ENCODE results near the gene GINS2. TPM values are rescaled to one million over a fixed set of nuclear protein-coding genes. Genes with fewer than 3 reads are reported as not detected.

The GINS2 gene
- total RNA-seq, 2 experiments from 2014 or later: 74.3 to 142 TPM

DNA sequence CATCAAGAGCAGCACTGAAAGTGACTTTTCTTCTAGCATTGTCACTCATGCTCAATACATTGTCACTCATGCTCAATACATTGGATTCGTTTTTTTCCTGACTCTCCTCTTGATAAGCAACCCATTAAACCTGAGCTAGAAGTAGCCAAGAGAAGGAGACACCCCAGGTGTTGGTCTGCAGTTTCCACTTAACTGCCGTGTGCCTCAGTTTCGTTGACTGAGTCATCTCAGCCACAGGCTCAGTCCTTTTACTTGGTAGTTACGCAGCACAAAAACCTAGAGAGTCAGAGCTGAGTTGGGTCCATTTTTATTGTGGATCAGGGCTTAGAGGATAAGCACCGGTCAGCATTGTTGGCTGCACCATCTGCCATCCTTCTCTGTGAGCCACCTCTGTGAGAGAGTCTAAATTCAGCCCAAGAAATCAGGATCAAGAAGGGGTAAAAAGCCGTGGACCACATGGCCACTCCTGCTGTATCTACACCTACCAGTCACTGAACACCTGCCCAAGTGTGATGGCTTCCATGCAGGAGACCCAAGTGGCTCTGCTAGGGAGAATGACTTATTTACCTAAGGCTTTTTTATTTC is 11.3 kb downstream of the GINS2 start:
- no peak overlapping the region for H3K27ac ChIP-seq (ENCODE audit: low read depth, low read length, poor library complexity, severe bottlenecking)
- intact Hi-C loops (cut with micrococcal nuclease; ENCODE audit: unreplicated experiment): loop anchor here (5.0 kb wide), 1 partner anchor 40 kb away; no protein-coding TSS in a partner anchor
- H3K4me2 ChIP-seq (ENCODE audit: low read length): no peak overlapping the region
- no peak overlapping the region for H3K4me3 ChIP-seq (ENCODE audit: low read depth, low read length, poor library complexity, severe bottlenecking)
- H3K4me1 ChIP-seq (ENCODE audit: insufficient read depth, low read length, poor library complexity, severe bottlenecking): no peaks in the 10 kb centered on the region
- H2AFZ ChIP-seq (ENCODE audit: low read length): no peak overlapping the region
- H3K9me3 ChIP-seq (ENCODE audit: low read length): no peaks in the 10 kb centered on the region
- BruUV-seq (replicated peaks): no TSS peak
- H3K36me3 ChIP-seq (ENCODE audit: insufficient read depth, low read length): peaks cover 100% of the 10 kb centered on the region
- ChIA-PET POLR2A (interaction anchor here (0.6 to 2.3 kb wide), 3 partner anchors 8 to 474 kb away, joined by 3 to 9 read pairs (median 3); no protein-coding TSS in a partner anchor), CTCF (ENCODE audit: unreplicated experiment) (no interaction called here)
- DNase-seq (ENCODE audit: low spot score): no peak
- H4K20me1 ChIP-seq (ENCODE audit: insufficient read depth, low read length): 0 out of 2 replicates have a peak, but pooled peaks cover 9% of the 10 kb centered on the region
- no peaks in the 10 kb centered on the region for H3K79me2 ChIP-seq (ENCODE audit: insufficient read depth, low read depth, low read length)
- H3K9me2 ChIP-seq (ENCODE audit: insufficient read depth, low read length): no peaks in the 10 kb centered on the region
- TF ChIP-seq CTCF (conservative IDR thresholded peaks at IDR 0.05; ENCODE audit: low read length): no peak
- no peak for TF ChIP-seq EZH2phosphoT487 (IDR thresholded peaks at IDR 0.05; ENCODE audit: borderline replicate concordance, low read depth, low read length)

GRCh38 chr16:85676466-85676865 is 12.3 kb downstream of the GINS2 start:
- no peak overlapping the region for H3K4me3 ChIP-seq (ENCODE audit: low read depth, low read length, poor library complexity, severe bottlenecking)
- intact Hi-C loops (cut with micrococcal nuclease; ENCODE audit: unreplicated experiment): loop anchor here (5.0 kb wide), 1 partner anchor 41 kb away; no protein-coding TSS in a partner anchor
- peaks cover 100% of the 10 kb centered on the region for H3K36me3 ChIP-seq (ENCODE audit: insufficient read depth, low read length)
- TF ChIP-seq EZH2phosphoT487 (IDR thresholded peaks at IDR 0.05; ENCODE audit: borderline replicate concordance, low read depth, low read length) (no peak), CTCF (conservative IDR thresholded peaks at IDR 0.05; ENCODE audit: low read length) (no peak)
- no peak overlapping the region for H2AFZ ChIP-seq (ENCODE audit: low read length)
- BruUV-seq (replicated peaks): no TSS peak
- H4K20me1 ChIP-seq (ENCODE audit: insufficient read depth, low read length): 0 out of 2 replicates have a peak, but pooled peaks cover 9% of the 10 kb centered on the region
- ChIA-PET CTCF (ENCODE audit: unreplicated experiment) (no interaction called here), POLR2A (interaction anchor here (2.3 kb wide), 1 partner anchor 9 kb away, joined by 9 read pairs; no protein-coding TSS in a partner anchor)
- H3K4me1 ChIP-seq (ENCODE audit: insufficient read depth, low read length, poor library complexity, severe bottlenecking): no peaks in the 10 kb centered on the region
- H3K9me2 ChIP-seq (ENCODE audit: insufficient read depth, low read length): no peaks in the 10 kb centered on the region
- H3K79me2 ChIP-seq (ENCODE audit: insufficient read depth, low read depth, low read length): no peaks in the 10 kb centered on the region
- no peaks in the 10 kb centered on the region for H3K9me3 ChIP-seq (ENCODE audit: low read length)
- no peak overlapping the region for H3K4me2 ChIP-seq (ENCODE audit: low read length)
- no peak overlapping the region for H3K27ac ChIP-seq (ENCODE audit: low read depth, low read length, poor library complexity, severe bottlenecking)
- DNase-seq (ENCODE audit: low spot score): no peak

Data from OCI-LY7 (cell line).